GM23338 (cell line): ENCODE results near the gene PDCD4. TPM values are rescaled to one million over a fixed set of nuclear protein-coding genes. Genes with fewer than 3 reads are reported as not detected.
A peak's percentile ranks its signal among the peaks of the same experiment; 100 is the strongest.

Experiments
- ATAC-seq: fragments of 200-7000 bp; cut with Tn5 transposase; 3 replicates; pipeline ENCODE4 v1.9.1; 2020
- DNase-seq: peaks from one replicate; pipeline ENCODE4 v3.0.0-alpha.2; 2015; ENCODE audit warnings: low spot score
- H2AFZ ChIP-seq: fragments of 200-600 bp; sonication (generic); 2 replicates; pipeline ENCODE4 v1.8.0; 2016; ENCODE audit warnings: antibody characterized with exemption, mild to moderate bottlenecking, moderate library complexity
- H3F3A ChIP-seq: fragments of 200-600 bp; sonication (generic); replicated peaks from 2 replicates; pipeline ENCODE4 v1.8.0; 2017; ENCODE audit warnings: antibody characterized with exemption, mixed run types, low read depth
- H3K27ac ChIP-seq: fragments of 200-600 bp; sonication (generic); 2 replicates; pipeline ENCODE4 v1.6.1; 2016; ENCODE audit warnings: low read depth
- H3K27me3 ChIP-seq: fragments of 200-600 bp; sonication (generic); 2 replicates; pipeline ENCODE4 v1.8.0; 2016; ENCODE audit warnings: mild to moderate bottlenecking, mixed run types, moderate library complexity; ENCODE audit not compliant: insufficient read depth
- H3K36me3 ChIP-seq: fragments of 200-600 bp; sonication (generic); 2 replicates; pipeline ENCODE4 v1.8.0; 2016; ENCODE audit warnings: mild to moderate bottlenecking; ENCODE audit not compliant: insufficient read depth
- H3K4me1 ChIP-seq: fragments of 200-600 bp; sonication (generic); 2 replicates; pipeline ENCODE4 v1.8.0; 2016; ENCODE audit warnings: mild to moderate bottlenecking, moderate library complexity; ENCODE audit not compliant: insufficient read depth
- H3K4me2 ChIP-seq: fragments of 200-600 bp; sonication (generic); 2 replicates; pipeline ENCODE4 v1.7.1; 2017; ENCODE audit warnings: mixed run types
- H3K4me3 ChIP-seq: fragments of 200-600 bp; sonication (generic); 2 replicates; pipeline ENCODE4 v1.6.1; 2016; ENCODE audit warnings: mixed run types
- H3K79me2 ChIP-seq: fragments of 200-600 bp; sonication (generic); replicated peaks from 2 replicates; pipeline ENCODE4 v1.8.0; 2017; ENCODE audit warnings: mild to moderate bottlenecking; ENCODE audit not compliant: insufficient read depth
- H3K9me2 ChIP-seq: fragments of 200-600 bp; sonication (generic); 2 replicates; pipeline ENCODE4 v1.8.0; 2017; ENCODE audit not compliant: insufficient read depth
- H4K20me1 ChIP-seq: fragments of 200-600 bp; sonication (generic); replicated peaks from 2 replicates; pipeline ENCODE4 v1.8.0; 2017; ENCODE audit warnings: mild to moderate bottlenecking; ENCODE audit not compliant: insufficient read depth
- H3K27ac Mint-ChIP-seq: 2 replicates; pipeline ENCODE4 v1.8.0; 2020; ENCODE audit warnings: inconsistent platforms, mild to moderate bottlenecking, moderate library complexity, mixed read lengths
- H3K27me3 Mint-ChIP-seq: 3 replicates; pipeline ENCODE4 v1.8.0; 2022; ENCODE audit warnings: low read depth, mild to moderate bottlenecking, moderate library complexity, mixed read lengths, inconsistent platforms; ENCODE audit not compliant: insufficient read depth, poor library complexity
- H3K36me3 Mint-ChIP-seq: 3 replicates; pipeline ENCODE4 v1.8.0; 2021; ENCODE audit warnings: low read depth, mild to moderate bottlenecking, inconsistent platforms, moderate library complexity, mixed read lengths
- H3K4me1 Mint-ChIP-seq: 3 replicates; pipeline ENCODE4 v1.8.0; 2020; ENCODE audit warnings: mild to moderate bottlenecking, inconsistent platforms, mixed read lengths
- H3K4me3 Mint-ChIP-seq: 3 replicates; pipeline ENCODE4 v1.8.0; 2021; ENCODE audit warnings: moderate library complexity, mild to moderate bottlenecking, inconsistent platforms, mixed read lengths
- H3K9me3 Mint-ChIP-seq: 3 replicates; pipeline ENCODE4 v1.8.0; 2020; ENCODE audit warnings: moderate library complexity, mild to moderate bottlenecking, inconsistent platforms, mixed read lengths
- CREB1 ChIP-seq: fragments of 250-450 bp; sonication (Bioruptor Pico); IDR thresholded peaks from 2 replicates; pipeline ENCODE4 v1.5.0; 2020; ENCODE audit warnings: low read depth, mild to moderate bottlenecking, moderate library complexity
- ETS1 ChIP-seq: IDR thresholded peaks from 2 replicates; pipeline ENCODE4 v1.6.1; 2016; ENCODE audit warnings: antibody characterized with exemption
- EZH2 ChIP-seq: fragments of 200-600 bp; sonication (generic); IDR thresholded peaks from one replicate; pipeline ENCODE4 v1.8.0; 2017; ENCODE audit warnings: antibody characterized with exemption, mild to moderate bottlenecking, low read depth; ENCODE audit not compliant: unreplicated experiment
- JUNB ChIP-seq: IDR thresholded peaks from one replicate; pipeline ENCODE4 v1.6.1; 2016; ENCODE audit warnings: antibody characterized with exemption; ENCODE audit not compliant: unreplicated experiment
- NANOG ChIP-seq: IDR thresholded peaks from 2 replicates; pipeline ENCODE4 v1.6.1; 2016; ENCODE audit warnings: antibody characterized with exemption, borderline replicate concordance
- POLR2AphosphoS5 ChIP-seq: IDR thresholded peaks from 2 replicates; pipeline ENCODE4 v1.6.1; 2016; ENCODE audit warnings: antibody characterized with exemption, low read depth
- ZNF331 ChIP-seq: fragments of 250-450 bp; sonication (Bioruptor Pico); IDR thresholded peaks from 2 replicates; pipeline ENCODE4 v1.5.0; 2020; ENCODE audit warnings: low read depth, mild to moderate bottlenecking, moderate library complexity
- ZNF462 ChIP-seq: fragments of 250-450 bp; sonication (Bioruptor Pico); IDR thresholded peaks from 2 replicates; pipeline ENCODE4 v1.5.0; 2020; ENCODE audit warnings: mild to moderate bottlenecking, moderate library complexity
- long read RNA-seq: library from polyadenylated mRNA; unstranded; transcript quantifications from one replicate; pipeline ENCODE4 v2.0.0, GENCODE V29; 2020; ENCODE audit not compliant: unreplicated experiment
- polyA plus RNA-seq: library from polyadenylated mRNA; unstranded; fragments of >200 nt; fragmentation: Nextera tagmentation; extraction: Ambion mirVana; gene quantifications from 2 replicates; pipeline ENCODE4 v1.2.1, GENCODE V29; 2016
- total RNA-seq: library from RNA; depleted of rRNA; stranded (reverse); fragments of >200 nt; shearing (Covaris generic); gene quantifications from 2 replicates; pipeline ENCODE4 v1.2.3, GENCODE V29; 2014; rRNA removed
- TF ChIP-seq, protein P1 (sequence below), 2 experiments: fragments of 200-600 bp in 1 of 2; sonication (generic) in 1 of 2; conservative IDR thresholded peaks; 2 replicates each; pipeline versions ENCODE4 v1.5.1 to v1.6.1; 2016 to 2017; ENCODE audit warnings: antibody characterized with exemption in 2 of 2, low read depth in 2 of 2, mild to moderate bottlenecking in 2 of 2, moderate library complexity in 1 of 2

The PDCD4 gene
- total RNA-seq, result 9.2 and 10.1 TPM in 2 replicates
- polyA plus RNA-seq, result 13.7 and 18.0 TPM in 2 replicates
- long read RNA-seq, partial matches to known transcripts, result 0 of 6 reads
- long read RNA-seq, other reads (novel, unspliced or antisense), result 4 of 6 reads

DNA sequence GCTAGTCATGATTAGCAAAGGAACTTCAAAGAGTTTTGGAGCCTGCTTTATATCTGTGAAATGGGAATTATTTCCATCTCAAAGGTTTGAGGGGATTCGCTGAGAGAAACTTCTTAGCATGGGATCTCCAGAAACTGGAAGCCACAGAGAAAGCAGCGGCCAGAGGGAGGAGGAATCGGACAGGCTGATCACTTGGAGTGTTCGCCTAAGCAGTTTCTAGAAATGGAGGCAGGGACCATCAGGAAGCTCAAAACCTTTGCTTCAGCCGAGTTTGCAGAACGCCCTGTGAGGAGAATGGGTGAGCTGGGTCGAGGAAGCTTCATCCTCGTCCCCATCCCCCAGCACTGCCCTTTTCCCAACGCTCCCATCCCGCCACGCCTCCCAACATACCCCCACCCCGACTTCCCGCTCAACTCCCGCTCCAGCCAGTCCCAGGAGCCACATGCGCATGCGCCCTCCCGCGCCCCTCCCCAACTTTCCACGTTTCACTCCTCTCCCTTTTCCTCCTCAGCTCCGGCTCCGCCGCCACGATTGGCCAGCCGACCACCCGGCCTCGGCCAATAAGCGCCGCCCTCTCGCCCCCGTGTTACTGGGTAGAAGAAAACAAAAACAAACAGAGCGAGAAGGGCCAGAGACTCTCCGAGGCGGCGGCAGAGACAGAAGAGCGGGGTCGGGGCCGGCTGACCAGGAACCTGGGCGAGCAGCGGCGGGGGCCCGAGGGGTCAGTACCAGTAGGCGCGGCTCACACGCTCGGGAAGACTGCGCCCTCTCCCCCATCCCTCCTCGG, at the start of gene PDCD4:
TSS of gene PDCD4 (plus strand) at position 631 of the 787 bp plus-strand sequence. CDS start 4,100 bp downstream, outside the sequence.
- peak within 1 kb of the TSS; percentile 90 for H3K4me3 Mint-ChIP-seq
- peak within 1 kb of the TSS; percentile 94 for H3K27ac Mint-ChIP-seq
- Histone ChIP-seq H3F3A (no peaks in the 10 kb centered on the region), H3K9me2 (no peaks in the 10 kb centered on the region), H3K27me3 (no peaks in the 10 kb centered on the region), H3K4me3 (peak within 1 kb of the TSS; percentile 61), H2AFZ (peak within 1 kb of the TSS; percentile 86), H3K4me2 (peak within 1 kb of the TSS; percentile 82), H4K20me1 (no peaks in the 10 kb centered on the region), H3K79me2 (peaks cover 13% of the 10 kb centered on the region), H3K4me1 (peaks cover 22% of the 10 kb centered on the region), H3K27ac (peak within 1 kb of the TSS; percentile 95), H3K36me3 (no peaks in the 10 kb centered on the region)
- DNase-seq (peak; percentile 99), ATAC-seq (peak; percentile 84)
- H3K27me3 Mint-ChIP-seq, result peaks cover 6% of the 10 kb centered on the region
- TF ChIP-seq ETS1 (no peak), EZH2 (no peak), CREB1 (CRISPR knock-in tag) (no peak; the same call in 1 of the 2 replicates), POLR2AphosphoS5 (peak; percentile 54; the same call in 1 of the 2 replicates), NANOG (no peak), ZNF331 (CRISPR knock-in tag) (no peak)
- TF ChIP-seq, protein P1, sequence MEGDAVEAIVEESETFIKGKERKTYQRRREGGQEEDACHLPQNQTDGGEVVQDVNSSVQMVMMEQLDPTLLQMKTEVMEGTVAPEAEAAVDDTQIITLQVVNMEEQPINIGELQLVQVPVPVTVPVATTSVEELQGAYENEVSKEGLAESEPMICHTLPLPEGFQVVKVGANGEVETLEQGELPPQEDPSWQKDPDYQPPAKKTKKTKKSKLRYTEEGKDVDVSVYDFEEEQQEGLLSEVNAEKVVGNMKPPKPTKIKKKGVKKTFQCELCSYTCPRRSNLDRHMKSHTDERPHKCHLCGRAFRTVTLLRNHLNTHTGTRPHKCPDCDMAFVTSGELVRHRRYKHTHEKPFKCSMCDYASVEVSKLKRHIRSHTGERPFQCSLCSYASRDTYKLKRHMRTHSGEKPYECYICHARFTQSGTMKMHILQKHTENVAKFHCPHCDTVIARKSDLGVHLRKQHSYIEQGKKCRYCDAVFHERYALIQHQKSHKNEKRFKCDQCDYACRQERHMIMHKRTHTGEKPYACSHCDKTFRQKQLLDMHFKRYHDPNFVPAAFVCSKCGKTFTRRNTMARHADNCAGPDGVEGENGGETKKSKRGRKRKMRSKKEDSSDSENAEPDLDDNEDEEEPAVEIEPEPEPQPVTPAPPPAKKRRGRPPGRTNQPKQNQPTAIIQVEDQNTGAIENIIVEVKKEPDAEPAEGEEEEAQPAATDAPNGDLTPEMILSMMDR (conservative IDR thresholded peaks at IDR 0.05; ENCODE audit: low read depth in 2 of 2), result no peak
- H3K9me3 Mint-ChIP-seq, result no peaks in the 10 kb centered on the region
- H3K4me1 Mint-ChIP-seq, result peaks cover 25% of the 10 kb centered on the region
- H3K36me3 Mint-ChIP-seq, result no peaks in the 10 kb centered on the region; the same call in 2 of the 3 replicates

DNA sequence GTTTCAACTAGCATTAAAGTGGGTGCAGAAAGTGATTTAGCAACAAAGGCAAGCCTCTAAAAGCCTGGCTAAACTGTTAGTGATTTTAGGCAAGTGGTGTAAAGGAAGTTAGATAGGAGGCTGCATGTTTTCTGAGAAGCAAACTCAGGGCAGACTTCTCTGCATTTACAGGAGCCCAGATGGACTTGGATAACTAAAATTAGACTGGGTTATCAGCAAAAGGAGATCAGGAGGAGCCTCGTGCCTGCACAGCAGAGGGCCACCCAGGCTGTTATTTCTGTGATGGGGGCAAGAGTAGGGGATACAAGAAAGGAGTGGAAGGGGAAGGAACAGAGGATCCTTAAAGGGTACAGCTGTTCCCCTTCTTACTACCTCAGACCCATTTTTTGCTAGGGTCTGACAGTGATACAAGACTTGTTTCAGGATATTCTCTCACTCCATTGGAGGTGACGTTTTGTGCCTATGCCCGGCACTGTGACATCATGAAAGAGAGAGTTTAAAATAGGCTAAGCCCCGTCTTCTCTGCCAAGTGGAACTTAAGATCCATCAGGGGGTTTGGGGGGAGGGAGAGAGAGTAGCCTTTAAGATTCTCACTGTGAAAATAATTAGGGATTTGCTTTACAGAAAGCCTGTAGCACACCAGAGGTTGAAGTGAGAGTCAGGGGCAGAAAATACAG, 49.6 kb upstream of the PDCD4 start:
- Histone ChIP-seq H3F3A (no peaks in the 10 kb centered on the region), H3K4me2 (no peak overlapping the region; the same call in 1 of the 2 replicates), H4K20me1 (no peaks in the 10 kb centered on the region), H3K79me2 (no peaks in the 10 kb centered on the region), H3K9me2 (no peaks in the 10 kb centered on the region), H3K27me3 (no peaks in the 10 kb centered on the region), H3K4me1 (peaks cover 17% of the 10 kb centered on the region), H3K4me3 (no peak overlapping the region), H3K27ac (no peak overlapping the region), H2AFZ (peak overlapping the region; percentile 79), H3K36me3 (no peaks in the 10 kb centered on the region)
- H3K4me1 Mint-ChIP-seq, result peaks cover 25% of the 10 kb centered on the region
- peak overlapping the region; percentile 91 for H3K27ac Mint-ChIP-seq
- DNase-seq (no peak), ATAC-seq (no peak)
- no peaks in the 10 kb centered on the region for H3K9me3 Mint-ChIP-seq
- peaks cover 5% of the 10 kb centered on the region for H3K27me3 Mint-ChIP-seq
- no peaks in the 10 kb centered on the region for H3K36me3 Mint-ChIP-seq
- peak overlapping the region; percentile 44; the same call in 2 of the 3 replicates for H3K4me3 Mint-ChIP-seq
- TF ChIP-seq JUNB, result no peak
- no peak for TF ChIP-seq ZNF331 (CRISPR knock-in tag)
- no peak for TF ChIP-seq NANOG
- no peak for TF ChIP-seq ZNF462 (CRISPR knock-in tag)
- no peak for TF ChIP-seq POLR2AphosphoS5
